Measurements from ENCODE around the gene LEKR1. TPM values are rescaled to one million over a fixed set of nuclear protein-coding genes. Genes with fewer than 3 reads are reported as not detected.

The LEKR1 gene
- total RNA-seq, 1 donor from 2014 or later: 2.3 TPM

DNA sequence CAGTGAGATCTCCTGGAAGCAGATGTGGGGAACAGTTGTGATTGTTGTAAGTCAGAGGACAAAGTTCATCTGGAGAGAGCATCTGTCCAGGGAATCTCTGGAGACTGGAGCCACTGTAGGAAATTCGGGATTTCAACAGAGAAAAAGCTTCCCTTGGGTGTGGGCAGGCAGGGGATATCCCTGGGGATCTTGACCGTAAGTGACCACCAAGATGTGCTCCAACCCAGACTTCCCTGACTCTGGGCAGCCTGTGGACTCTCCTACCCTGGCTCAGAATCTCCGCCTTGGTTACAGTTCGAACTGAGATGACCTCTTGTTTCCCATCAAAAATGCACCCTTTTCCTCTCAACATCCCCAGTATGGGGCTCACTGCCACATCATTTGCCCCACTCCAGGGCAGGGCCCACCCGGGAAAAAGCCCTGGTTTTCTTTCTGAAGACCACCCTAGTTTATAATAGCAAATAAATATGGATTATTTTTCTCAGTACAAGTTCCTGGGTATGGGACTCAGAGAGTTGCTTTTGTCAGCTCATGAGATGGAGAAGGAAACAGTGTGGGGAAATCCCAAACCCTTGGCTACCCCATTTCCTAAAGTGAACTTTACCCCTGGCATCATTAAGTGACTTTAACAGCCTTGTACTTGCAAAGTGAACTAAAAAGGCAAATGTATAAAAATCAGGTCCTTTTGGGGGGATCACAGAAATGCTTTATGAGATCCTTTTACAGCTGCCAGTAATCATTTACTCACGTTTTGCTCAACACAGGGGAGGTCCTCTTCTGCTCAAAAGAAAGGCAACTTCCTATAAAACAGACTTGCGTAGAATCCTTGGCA lies 243.9 kb downstream of the LEKR1 start:
- no peaks in the 10 kb centered on the region for H3K27me3 ChIP-seq (ENCODE audit: control insufficient read depth, insufficient read depth, low read length)
- no peak for TF ChIP-seq CTCF (IDR thresholded peaks at IDR 0.05; ENCODE audit: insufficient read depth, low read length, poor library complexity, severe bottlenecking)

GRCh38 chr3:157070678-157070999 lies 244.5 kb downstream of the LEKR1 start:
- Histone ChIP-seq H3K27me3 (ENCODE audit: control insufficient read depth, insufficient read depth, low read length) (no peaks in the 10 kb centered on the region), H3K4me3 (ENCODE audit: low read depth, low read length) (no peak overlapping the region), H3K36me3 (ENCODE audit: control insufficient read depth, insufficient read depth, low read length) (no peaks in the 10 kb centered on the region)
- no peak for DNase-seq (ENCODE audit: low read depth)
- no peak for TF ChIP-seq CTCF (IDR thresholded peaks at IDR 0.05; ENCODE audit: insufficient read depth, low read length, poor library complexity, severe bottlenecking)

More for the DNA sequence above, 243.9 kb downstream of the LEKR1 start:
- H3K36me3 ChIP-seq (ENCODE audit: control insufficient read depth, insufficient read depth, low read length): no peaks in the 10 kb centered on the region
- H3K4me3 ChIP-seq (ENCODE audit: low read depth, low read length): no peak overlapping the region
- no peak for DNase-seq (ENCODE audit: low read depth)

DNA sequence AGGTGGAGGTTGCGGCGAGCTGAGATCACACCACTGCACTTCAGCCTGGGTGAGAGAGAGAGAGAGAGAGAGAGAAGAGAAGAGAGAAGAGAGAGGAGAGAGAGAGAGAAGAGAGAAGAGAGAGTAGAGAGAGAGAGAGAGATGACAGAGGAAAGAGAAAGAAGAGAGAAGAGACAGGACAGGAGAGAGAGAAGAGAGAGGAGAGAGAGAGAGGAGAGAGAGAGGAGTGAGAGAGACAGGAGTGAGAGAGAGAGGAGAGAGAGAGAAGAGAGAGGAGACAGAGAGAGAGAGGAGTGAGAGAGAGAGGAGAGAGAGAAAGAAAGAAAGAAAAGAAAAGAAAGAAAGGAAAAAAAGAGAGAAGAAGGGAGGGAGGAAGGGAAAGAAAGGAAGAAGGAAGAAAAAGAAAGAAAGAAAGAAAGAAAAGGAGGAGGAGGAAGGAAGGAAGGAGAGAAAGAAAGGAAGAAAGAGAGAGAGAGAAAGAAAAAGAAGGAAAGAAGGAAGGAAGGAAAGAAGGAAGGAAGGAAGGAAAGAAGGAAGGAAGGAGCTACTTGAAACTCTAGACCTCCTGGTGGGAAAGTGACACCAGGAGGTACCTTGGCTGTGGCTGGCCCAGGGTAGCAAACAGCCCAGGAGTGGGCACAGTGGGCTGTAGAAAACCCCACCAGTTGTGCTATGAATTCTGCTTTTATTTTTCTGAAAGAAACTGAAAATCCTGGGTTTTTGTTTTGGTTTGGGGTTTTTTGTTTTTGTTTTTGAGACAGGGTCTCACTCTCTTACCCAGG lies 245.8 kb downstream of the LEKR1 start:
- Histone ChIP-seq H3K27me3 (ENCODE audit: control insufficient read depth, insufficient read depth, low read length) (no peaks in the 10 kb centered on the region), H3K4me3 (ENCODE audit: low read depth, low read length) (no peak overlapping the region), H3K36me3 (ENCODE audit: control insufficient read depth, insufficient read depth, low read length) (no peaks in the 10 kb centered on the region)
- no peak for DNase-seq (ENCODE audit: low read depth)
- no peak for TF ChIP-seq CTCF (IDR thresholded peaks at IDR 0.05; ENCODE audit: insufficient read depth, low read length, poor library complexity, severe bottlenecking)

DNA sequence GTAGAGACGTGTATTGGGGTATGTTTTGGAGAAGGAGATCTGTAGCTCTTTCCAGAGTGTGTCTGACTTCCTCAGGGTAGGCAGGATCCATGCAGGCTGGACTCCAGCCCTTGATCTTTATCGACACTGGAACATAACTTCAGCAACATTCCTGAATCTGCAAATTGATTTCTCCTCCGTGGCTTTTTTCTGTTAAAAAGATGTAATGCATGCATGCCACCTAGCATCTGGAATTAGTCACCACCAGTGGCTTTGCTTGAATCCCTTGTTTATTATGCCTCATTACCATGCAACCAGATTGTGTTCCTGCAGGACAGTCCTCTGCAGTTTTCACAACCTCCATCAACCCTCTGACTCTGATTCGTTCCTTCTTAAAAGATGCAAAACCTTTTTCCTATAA lies 247.7 kb downstream of the LEKR1 start:
- TF ChIP-seq CTCF (IDR thresholded peaks at IDR 0.05; ENCODE audit: insufficient read depth, low read length, poor library complexity, severe bottlenecking): no peak
- H3K27me3 ChIP-seq (ENCODE audit: control insufficient read depth, insufficient read depth, low read length): no peaks in the 10 kb centered on the region
- no peak overlapping the region for H3K4me3 ChIP-seq (ENCODE audit: low read depth, low read length)
- no peaks in the 10 kb centered on the region for H3K36me3 ChIP-seq (ENCODE audit: control insufficient read depth, insufficient read depth, low read length)
- DNase-seq (ENCODE audit: low read depth): no peak

GRCh38 chr3:157074490-157074889 lies 248.3 kb downstream of the LEKR1 start:
- no peak for DNase-seq (ENCODE audit: low read depth)
- H3K36me3 ChIP-seq (ENCODE audit: control insufficient read depth, insufficient read depth, low read length): no peaks in the 10 kb centered on the region
- TF ChIP-seq CTCF (IDR thresholded peaks at IDR 0.05; ENCODE audit: insufficient read depth, low read length, poor library complexity, severe bottlenecking): no peak

More at GRCh38 chr3:157074490-157074889, 248.3 kb downstream of the LEKR1 start:
- H3K4me3 ChIP-seq (ENCODE audit: low read depth, low read length): no peak overlapping the region
- H3K27me3 ChIP-seq (ENCODE audit: control insufficient read depth, insufficient read depth, low read length): no peaks in the 10 kb centered on the region
